Measurements from ENCODE around the gene TBC1D22A.

TBC1D22A gene

GRCh38 chr22:46896568-46897245, 134.3 kb downstream of the TBC1D22A start:
- TF ChIP-seq, protein P1, sequence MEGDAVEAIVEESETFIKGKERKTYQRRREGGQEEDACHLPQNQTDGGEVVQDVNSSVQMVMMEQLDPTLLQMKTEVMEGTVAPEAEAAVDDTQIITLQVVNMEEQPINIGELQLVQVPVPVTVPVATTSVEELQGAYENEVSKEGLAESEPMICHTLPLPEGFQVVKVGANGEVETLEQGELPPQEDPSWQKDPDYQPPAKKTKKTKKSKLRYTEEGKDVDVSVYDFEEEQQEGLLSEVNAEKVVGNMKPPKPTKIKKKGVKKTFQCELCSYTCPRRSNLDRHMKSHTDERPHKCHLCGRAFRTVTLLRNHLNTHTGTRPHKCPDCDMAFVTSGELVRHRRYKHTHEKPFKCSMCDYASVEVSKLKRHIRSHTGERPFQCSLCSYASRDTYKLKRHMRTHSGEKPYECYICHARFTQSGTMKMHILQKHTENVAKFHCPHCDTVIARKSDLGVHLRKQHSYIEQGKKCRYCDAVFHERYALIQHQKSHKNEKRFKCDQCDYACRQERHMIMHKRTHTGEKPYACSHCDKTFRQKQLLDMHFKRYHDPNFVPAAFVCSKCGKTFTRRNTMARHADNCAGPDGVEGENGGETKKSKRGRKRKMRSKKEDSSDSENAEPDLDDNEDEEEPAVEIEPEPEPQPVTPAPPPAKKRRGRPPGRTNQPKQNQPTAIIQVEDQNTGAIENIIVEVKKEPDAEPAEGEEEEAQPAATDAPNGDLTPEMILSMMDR (IDR thresholded peaks at IDR 0.05): no peak
- no peak for DNase-seq (ENCODE audit: low spot score)
- H3K4me3 ChIP-seq: no peak overlapping the region
- no peak overlapping the region for H3K27ac ChIP-seq

- H3K27ac ChIP-seq: no peak overlapping the region
- DNase-seq (ENCODE audit: low spot score): no peak
- TF ChIP-seq, protein P1 (IDR thresholded peaks at IDR 0.05): no peak
- no peak overlapping the region for H3K4me3 ChIP-seq
These were observed 134.8 kb downstream of the TBC1D22A start for GRCh38 chr22:46897246-46897623.

DNA sequence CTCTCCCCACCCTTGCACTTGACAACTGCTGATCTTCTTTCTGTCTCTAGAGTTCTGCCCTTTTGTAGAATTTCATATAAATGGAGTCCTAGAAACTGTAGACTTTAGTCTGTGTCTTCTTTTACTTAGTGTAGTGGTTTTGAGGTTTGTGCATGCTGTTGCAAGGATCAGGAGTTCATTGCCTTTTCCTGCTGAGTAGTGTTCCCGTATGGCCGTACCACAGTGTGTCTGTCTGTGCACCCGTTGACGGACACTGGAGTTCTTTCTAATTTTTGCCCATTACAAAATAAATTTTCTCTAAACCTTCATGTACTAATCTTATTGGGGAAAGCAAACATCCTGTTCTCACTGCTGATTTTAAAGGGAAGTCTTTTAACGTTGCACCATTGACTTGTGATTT, 138.1 kb downstream of the TBC1D22A start:
- TF ChIP-seq, protein P1 (IDR thresholded peaks at IDR 0.05): no peak
- no peak overlapping the region for H3K4me3 ChIP-seq
- DNase-seq (ENCODE audit: low spot score): peak; percentile 12
- no peak overlapping the region for H3K27ac ChIP-seq

- H3K4me3 ChIP-seq: no peak overlapping the region
- TF ChIP-seq, protein P1 (IDR thresholded peaks at IDR 0.05): no peak
- DNase-seq (ENCODE audit: low spot score): no peak
- no peak overlapping the region for H3K27ac ChIP-seq
These were observed 140.0 kb downstream of the TBC1D22A start for GRCh38 chr22:46902436-46902835.

DNA sequence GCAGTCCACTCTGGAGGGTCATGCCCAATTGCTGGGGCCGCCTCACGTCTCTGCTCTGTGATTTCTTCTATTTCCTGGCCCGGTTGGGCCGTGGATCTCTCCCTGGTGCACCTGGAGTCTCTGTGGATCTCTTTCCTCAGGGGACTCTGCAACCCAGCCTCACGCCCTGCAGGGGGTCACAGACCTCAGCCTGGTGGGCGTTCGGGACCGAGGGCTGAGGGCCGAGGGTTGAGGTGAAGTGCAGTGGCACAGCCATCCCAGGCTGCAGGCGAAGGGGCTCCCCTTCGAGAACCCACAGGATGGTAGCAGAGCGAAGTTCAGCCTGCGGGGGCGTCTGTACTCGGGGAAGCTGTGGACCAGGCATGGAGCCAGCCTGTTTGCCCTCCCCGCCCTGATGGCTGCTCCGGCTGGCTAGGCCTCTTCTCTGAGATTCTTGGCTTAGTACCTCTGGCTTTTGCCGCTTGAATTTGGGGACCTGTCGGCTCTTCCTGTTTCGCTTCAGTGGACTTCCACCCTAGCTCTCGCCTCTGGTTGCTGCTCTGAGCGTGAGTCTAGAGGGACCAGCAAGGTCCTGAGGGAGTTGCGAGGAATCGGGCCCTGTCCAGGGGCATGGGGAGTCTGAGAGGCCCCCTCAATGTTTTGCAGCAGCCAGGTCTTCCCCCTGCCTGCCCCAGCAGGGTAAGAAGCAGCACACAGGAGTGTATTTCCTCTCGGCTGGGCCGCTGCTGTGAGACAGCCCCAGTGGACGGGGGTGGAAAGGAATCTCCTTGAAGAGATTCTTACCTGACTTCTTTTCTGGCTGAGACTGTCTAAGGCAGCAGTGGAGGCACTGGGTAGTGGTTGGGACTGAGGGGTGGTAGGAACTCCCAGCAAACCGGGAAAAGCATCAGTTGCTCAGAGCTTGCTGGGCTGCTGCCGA, 140.8 kb downstream of the TBC1D22A start:
- H3K4me3 ChIP-seq: no peak overlapping the region
- TF ChIP-seq, protein P1 (IDR thresholded peaks at IDR 0.05): no peak
- H3K27ac ChIP-seq: no peak overlapping the region
- DNase-seq (ENCODE audit: low spot score): peak; percentile 55

DNA sequence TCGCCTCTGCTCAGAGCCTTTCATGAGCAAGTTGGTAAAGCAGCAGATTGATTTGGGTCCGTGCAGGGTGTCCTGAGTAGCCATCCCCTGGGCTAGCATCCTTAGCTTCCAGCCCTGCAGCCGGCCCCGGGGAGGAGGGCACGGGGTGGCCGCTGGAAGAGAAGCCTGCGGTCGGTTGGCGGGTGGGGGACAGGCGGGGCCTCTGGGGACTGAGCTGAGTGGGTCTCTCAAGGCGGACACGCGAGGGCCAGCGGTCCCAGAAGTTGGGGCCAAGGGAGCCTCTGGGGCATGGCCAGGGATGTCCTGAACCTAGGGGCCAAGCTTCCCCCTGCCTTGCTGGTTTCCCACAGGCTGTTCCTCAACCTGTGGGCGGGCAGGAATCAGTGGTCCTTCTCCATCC, 143.0 kb downstream of the TBC1D22A start:
- Histone ChIP-seq H3K4me3 (no peak overlapping the region), H3K27ac (no peak overlapping the region)
- no peak for DNase-seq (ENCODE audit: low spot score)
- TF ChIP-seq, protein P1 (IDR thresholded peaks at IDR 0.05): no peak
